Right atrium auricular region (tissue), 2 donors: ENCODE data around the gene ARHGEF10L. TPM values are rescaled to one million over a fixed set of nuclear protein-coding genes. Genes with fewer than 3 reads are reported as not detected.

Experiments used
- DNase-seq: peaks from one replicate; pipeline ENCODE4 v3.0.0-alpha.2; 2019; ENCODE audit warnings: low spot score
- H3K27ac ChIP-seq, 2 donors: fragments of 200-600 bp; sonication (generic); 1 replicate in 1 of 2; 2 replicates in 1 of 2; pipeline ENCODE4 v1.5.1; 2016 to 2019
- H3K27me3 ChIP-seq, 2 donors: fragments of 200-600 bp; sonication (generic); one replicate each; pipeline versions ENCODE4 v1.5.1 to v1.6.0; 2017 to 2019
- H3K36me3 ChIP-seq: fragments of 200-600 bp; sonication (generic); one replicate; pipeline ENCODE4 v1.5.1; 2016
- H3K4me1 ChIP-seq, 2 donors: fragments of 200-600 bp; sonication (generic); one replicate each; pipeline versions ENCODE4 v1.5.1 to v1.6.0; 2017 to 2019
- H3K4me3 ChIP-seq, 2 donors: fragments of 200-600 bp; sonication (generic); 1 replicate in 1 of 2; 2 replicates in 1 of 2; pipeline ENCODE4 v1.5.1; 2017 to 2019; ENCODE audit warnings: mild to moderate bottlenecking in 1 of 2, moderate library complexity in 1 of 2
- H3K9me3 ChIP-seq, 2 donors: fragments of 200-600 bp; sonication (generic); one replicate each; pipeline ENCODE4 v1.5.1; 2019
- CTCF ChIP-seq, 2 donors: fragments of 200-600 bp; sonication (generic); IDR thresholded peaks; one replicate each; pipeline ENCODE4 v1.5.1; 2019; ENCODE audit warnings: antibody characterized with exemption in 2 of 2
- total RNA-seq, 2 donors: library from RNA; depleted of rRNA; stranded (reverse); fragments of >200 nt; gene quantifications; one replicate each; pipeline ENCODE4 v1.1.0, GENCODE V29; 2016

ARHGEF10L gene
- total RNA-seq, 2 donors from 2014 or later: 49.3 to 52.2 TPM

GRCh38 chr1:17561561-17561985, 22.1 kb downstream of the ARHGEF10L start:
- H3K9me3 ChIP-seq: no peaks in the 10 kb centered on the region
- peak overlapping the region; percentile 96 to 98 for H3K27ac ChIP-seq
- H3K36me3 ChIP-seq: no peaks in the 10 kb centered on the region
- no peak for DNase-seq
- peaks cover 0 to 69% of the 10 kb centered on the region in 2 donors for H3K4me1 ChIP-seq
- H3K27me3 ChIP-seq: no peaks in the 10 kb centered on the region
- TF ChIP-seq CTCF (IDR thresholded peaks at IDR 0.05): no peak
- H3K4me3 ChIP-seq: no peak overlapping the region

- no peak for TF ChIP-seq CTCF (IDR thresholded peaks at IDR 0.05)
- Histone ChIP-seq H3K4me1 (peaks cover 0 to 77% of the 10 kb centered on the region in 2 donors), H3K27ac (peak overlapping the region; percentile 96 to 98), H3K27me3 (no peaks in the 10 kb centered on the region), H3K9me3 (no peaks in the 10 kb centered on the region), H3K4me3 (no peak overlapping the region), H3K36me3 (no peaks in the 10 kb centered on the region)
- DNase-seq: no peak
These were observed 22.9 kb downstream of the ARHGEF10L start for GRCh38 chr1:17562375-17562774.

GRCh38 chr1:17563494-17564281, 24.2 kb downstream of the ARHGEF10L start:
- DNase-seq: no peak
- H3K4me3 ChIP-seq: no peak overlapping the region
- H3K36me3 ChIP-seq: no peaks in the 10 kb centered on the region
- no peak for TF ChIP-seq CTCF (IDR thresholded peaks at IDR 0.05)
- H3K27ac ChIP-seq: peak overlapping the region; percentile 96 to 98
- H3K27me3 ChIP-seq: no peaks in the 10 kb centered on the region
- no peaks in the 10 kb centered on the region for H3K9me3 ChIP-seq
- peaks cover 0 to 90% of the 10 kb centered on the region in 2 donors for H3K4me1 ChIP-seq

GRCh38 chr1:17564458-17565393, 25.2 kb downstream of the ARHGEF10L start:
- Histone ChIP-seq H3K27me3 (no peaks in the 10 kb centered on the region), H3K4me3 (no peak overlapping the region), H3K27ac (peak overlapping the region; percentile 96 to 98), H3K9me3 (no peaks in the 10 kb centered on the region), H3K4me1 (peaks cover 0 to 93% of the 10 kb centered on the region in 2 donors), H3K36me3 (no peaks in the 10 kb centered on the region)
- no peak for DNase-seq
- TF ChIP-seq CTCF (IDR thresholded peaks at IDR 0.05): no peak

GRCh38 chr1:17565461-17566252, 26.2 kb downstream of the ARHGEF10L start:
- H3K36me3 ChIP-seq: no peaks in the 10 kb centered on the region
- H3K4me3 ChIP-seq: no peak overlapping the region
- H3K9me3 ChIP-seq: no peaks in the 10 kb centered on the region
- H3K4me1 ChIP-seq: peaks cover 0 to 95% of the 10 kb centered on the region in 2 donors
- TF ChIP-seq CTCF (IDR thresholded peaks at IDR 0.05): no peak
- DNase-seq: no peak
- H3K27me3 ChIP-seq: no peaks in the 10 kb centered on the region
- H3K27ac ChIP-seq: peak overlapping the region; percentile 96 to 98
